ENCODE data around the gene BCAS3. TPM values are rescaled to one million over a fixed set of nuclear protein-coding genes. Genes with fewer than 3 reads are reported as not detected.

Gene BCAS3
- 22.6 to 31.1 TPM (median 26.4 TPM) in 3 replicates for total RNA-seq
- long read RNA-seq, full-length matches to known transcripts: 14 of 19 reads
- long read RNA-seq, partial matches to known transcripts: 4 of 19 reads
- long read RNA-seq, other reads (novel, unspliced or antisense): 1 of 19 reads

- Mint-ChIP-seq H3K4me3 (ENCODE audit: unreplicated experiment) (peak within 1 kb of the TSS; percentile 95), H3K9me3 (ENCODE audit: low read depth) (peaks cover 5% of the 10 kb centered on the region), H3K27ac (ENCODE audit: unreplicated experiment) (peak within 1 kb of the TSS; percentile 98), H3K36me3 (ENCODE audit: low read depth) (peaks cover 3% of the 10 kb centered on the region), H3K4me1 (ENCODE audit: low read depth) (peaks cover 21% of the 10 kb centered on the region), H3K27me3 (ENCODE audit: low read depth) (no peaks in the 10 kb centered on the region)
- peak; percentile 99 for DNase-seq (ENCODE audit: low spot score)
- no peak for TF ChIP-seq CTCF (IDR thresholded peaks at IDR 0.05)
Measured at GRCh38 chr17:60677308-60678117, at the start of gene BCAS3. Gene BCAS3, plus strand, starts transcription at chr17:60677851.

- no peak for TF ChIP-seq CTCF (IDR thresholded peaks at IDR 0.05)
- Mint-ChIP-seq H3K9me3 (ENCODE audit: low read depth) (no peaks in the 10 kb centered on the region), H3K4me3 (ENCODE audit: unreplicated experiment) (no peak overlapping the region), H3K36me3 (ENCODE audit: low read depth) (peaks cover 3% of the 10 kb centered on the region), H3K27me3 (ENCODE audit: low read depth) (no peaks in the 10 kb centered on the region), H3K27ac (ENCODE audit: unreplicated experiment) (no peak overlapping the region), H3K4me1 (ENCODE audit: low read depth) (peaks cover 13% of the 10 kb centered on the region)
- DNase-seq (ENCODE audit: low spot score): no peak
Measured at GRCh38 chr17:60628252-60628889, 49.3 kb upstream of the BCAS3 start.

- H3K4me1 Mint-ChIP-seq (ENCODE audit: low read depth): peaks cover 10% of the 10 kb centered on the region
- no peak overlapping the region for H3K27ac Mint-ChIP-seq (ENCODE audit: unreplicated experiment)
- peaks cover 3% of the 10 kb centered on the region for H3K36me3 Mint-ChIP-seq (ENCODE audit: low read depth)
- DNase-seq (ENCODE audit: low spot score): no peak
- no peaks in the 10 kb centered on the region for H3K27me3 Mint-ChIP-seq (ENCODE audit: low read depth)
- H3K9me3 Mint-ChIP-seq (ENCODE audit: low read depth): no peaks in the 10 kb centered on the region
- H3K4me3 Mint-ChIP-seq (ENCODE audit: unreplicated experiment): no peak overlapping the region
- TF ChIP-seq CTCF (IDR thresholded peaks at IDR 0.05): no peak
Measured at GRCh38 chr17:60629120-60629519, 48.5 kb upstream of the BCAS3 start.

- no peak for TF ChIP-seq CTCF (IDR thresholded peaks at IDR 0.05)
- no peak overlapping the region for H3K4me3 Mint-ChIP-seq (ENCODE audit: unreplicated experiment)
- H3K36me3 Mint-ChIP-seq (ENCODE audit: low read depth): peaks cover 3% of the 10 kb centered on the region
- no peak for DNase-seq (ENCODE audit: low spot score)
- peak overlapping the region; percentile 45 for H3K27ac Mint-ChIP-seq (ENCODE audit: unreplicated experiment)
- no peaks in the 10 kb centered on the region for H3K9me3 Mint-ChIP-seq (ENCODE audit: low read depth)
- no peaks in the 10 kb centered on the region for H3K27me3 Mint-ChIP-seq (ENCODE audit: low read depth)
- H3K4me1 Mint-ChIP-seq (ENCODE audit: low read depth): peaks cover 10% of the 10 kb centered on the region
Measured at GRCh38 chr17:60630352-60630751, 47.3 kb upstream of the BCAS3 start.

- no peak for DNase-seq (ENCODE audit: low spot score)
- Mint-ChIP-seq H3K4me1 (ENCODE audit: low read depth) (peaks cover 10% of the 10 kb centered on the region), H3K27ac (ENCODE audit: unreplicated experiment) (peak overlapping the region; percentile 45)
Measured at GRCh38 chr17:60631119-60631518, 46.5 kb upstream of the BCAS3 start.

More at GRCh38 chr17:60631119-60631518, 46.5 kb upstream of the BCAS3 start:
- Mint-ChIP-seq H3K27me3 (ENCODE audit: low read depth) (no peaks in the 10 kb centered on the region), H3K9me3 (ENCODE audit: low read depth) (no peaks in the 10 kb centered on the region), H3K4me3 (ENCODE audit: unreplicated experiment) (no peak overlapping the region), H3K36me3 (ENCODE audit: low read depth) (peaks cover 3% of the 10 kb centered on the region)
- TF ChIP-seq CTCF (IDR thresholded peaks at IDR 0.05): no peak
